WTC11 (cell line): ENCODE results near the gene TEKT5. TPM values are rescaled to one million over a fixed set of nuclear protein-coding genes. Genes with fewer than 3 reads are reported as not detected.

Experiments used
- ATAC-seq: fragments of 200-7000 bp; cut with Tn5 transposase; 2 replicates; pipeline ENCODE4 v1.10.0; 2021; ENCODE audit warnings: mild to moderate bottlenecking, moderate library complexity
- CTCF ChIA-PET: fragments of 300-600 bp; sonication (Branson Sonifier 250); formaldehyde crosslinking; loops from one replicate; lab custom pipeline; 2021; ENCODE audit warnings: antibody characterized with exemption; lab: Charles Lee
- POLR2A ChIA-PET: fragments of 350-600 bp; sonication (Branson Sonifier 250); formaldehyde crosslinking; loops from one replicate; lab custom pipeline; 2021; ENCODE audit warnings: antibody characterized with exemption; lab: Charles Lee
- DNase-seq: peaks from one replicate; pipeline ENCODE4 v3.0.0; 2021; ENCODE audit warnings: low spot score
- H3K27ac Mint-ChIP-seq: 2 replicates; pipeline ENCODE4 v1.8.0; 2021; ENCODE audit warnings: mixed read lengths
- H3K27me3 Mint-ChIP-seq: 2 replicates; pipeline ENCODE4 v1.8.0; 2021; ENCODE audit warnings: low read depth, mild to moderate bottlenecking, moderate library complexity, mixed read lengths
- H3K36me3 Mint-ChIP-seq: 2 replicates; pipeline ENCODE4 v1.8.0; 2021; ENCODE audit warnings: mixed read lengths
- H3K4me1 Mint-ChIP-seq: 2 replicates; pipeline ENCODE4 v1.8.0; 2022; ENCODE audit warnings: mixed read lengths
- H3K4me3 Mint-ChIP-seq: 2 replicates; pipeline ENCODE4 v1.8.0; 2021; ENCODE audit warnings: mild to moderate bottlenecking, moderate library complexity, mixed read lengths
- H3K9me3 Mint-ChIP-seq: 2 replicates; pipeline ENCODE4 v1.8.0; 2021; ENCODE audit warnings: mixed read lengths
- ESRRA ChIP-seq: sonication (generic); formaldehyde crosslinking; IDR thresholded peaks from 2 replicates; pipeline ENCODE4 v1.8.1; 2022; ENCODE audit warnings: mild to moderate bottlenecking, missing genetic modification reagents, borderline replicate concordance
- FOXK1 ChIP-seq: sonication (generic); formaldehyde crosslinking; IDR thresholded peaks from 2 replicates; pipeline ENCODE4 v1.8.0; 2022; ENCODE audit warnings: mild to moderate bottlenecking, moderate library complexity, missing genetic modification reagents
- GABPB1 ChIP-seq: sonication (generic); formaldehyde crosslinking; IDR thresholded peaks from 2 replicates; pipeline ENCODE4 v1.8.1; 2023; ENCODE audit warnings: mild to moderate bottlenecking, missing genetic modification reagents
- NFYB ChIP-seq: sonication (generic); formaldehyde crosslinking; conservative IDR thresholded peaks from 2 replicates; pipeline ENCODE4 v1.8.0; 2022; ENCODE audit warnings: low read depth, missing genetic modification reagents
- NR1H2 ChIP-seq: sonication (generic); formaldehyde crosslinking; IDR thresholded peaks from 2 replicates; pipeline ENCODE4 v1.9.0; 2021; ENCODE audit warnings: mild to moderate bottlenecking, moderate library complexity, missing genetic modification reagents
- RELA ChIP-seq: sonication (generic); formaldehyde crosslinking; IDR thresholded peaks from 2 replicates; pipeline ENCODE4 v1.8.1; 2022; ENCODE audit warnings: missing genetic modification reagents, mild to moderate bottlenecking, borderline replicate concordance
- SMAD3 ChIP-seq: sonication (generic); formaldehyde crosslinking; IDR thresholded peaks from 2 replicates; pipeline ENCODE4 v1.8.0; 2022; ENCODE audit warnings: missing genetic modification reagents, mild to moderate bottlenecking, borderline replicate concordance
- SOX15 ChIP-seq: fragments of 250-450 bp; sonication (Bioruptor Pico); IDR thresholded peaks from 2 replicates; pipeline ENCODE4 v1.9.0; 2021; ENCODE audit warnings: mild to moderate bottlenecking
- TEAD1 ChIP-seq: sonication (generic); formaldehyde crosslinking; IDR thresholded peaks from 2 replicates; pipeline ENCODE4 v1.8.0; 2022; ENCODE audit warnings: mild to moderate bottlenecking, missing genetic modification reagents
- TEAD4 ChIP-seq: sonication (generic); formaldehyde crosslinking; IDR thresholded peaks from 2 replicates; pipeline ENCODE4 v1.8.0; 2022; ENCODE audit warnings: mild to moderate bottlenecking, missing genetic modification reagents
- ZNF396 ChIP-seq: fragments of 250-450 bp; sonication (Bioruptor Pico); IDR thresholded peaks from 2 replicates; pipeline ENCODE4 v1.8.0; 2021; ENCODE audit warnings: mild to moderate bottlenecking, moderate library complexity, borderline replicate concordance
- total RNA-seq: library from RNA; stranded (reverse); gene quantifications from 3 replicates; pipeline ENCODE4 v1.2.3, GENCODE V29; 2021
- TF ChIP-seq, protein P1 (sequence below): fragments of 200-600 bp; IDR thresholded peaks from 2 replicates; pipeline ENCODE4 v1.8.0; 2022; ENCODE audit warnings: antibody characterized with exemption
- TF ChIP-seq, protein P2 (sequence below): sonication (generic); formaldehyde crosslinking; IDR thresholded peaks from 2 replicates; pipeline ENCODE4 v1.8.0; 2022; ENCODE audit warnings: mild to moderate bottlenecking, missing genetic modification reagents
- TF ChIP-seq, protein P3 (sequence below): sonication (generic); formaldehyde crosslinking; IDR thresholded peaks from 2 replicates; pipeline ENCODE4 v1.8.1; 2023; ENCODE audit warnings: mild to moderate bottlenecking, missing genetic modification reagents, moderate library complexity
- TF ChIP-seq, protein P4 (sequence below): sonication (generic); formaldehyde crosslinking; IDR thresholded peaks from 2 replicates; pipeline ENCODE4 v1.8.1; 2023; ENCODE audit warnings: mild to moderate bottlenecking, missing genetic modification reagents
- TF ChIP-seq, protein P5 (sequence below): sonication (generic); formaldehyde crosslinking; IDR thresholded peaks from 2 replicates; pipeline ENCODE4 v1.8.0; 2023; ENCODE audit warnings: missing genetic modification reagents
- TF ChIP-seq, protein P6 (sequence below): sonication (generic); formaldehyde crosslinking; IDR thresholded peaks from 2 replicates; pipeline ENCODE4 v1.8.1; 2023; ENCODE audit warnings: mild to moderate bottlenecking, missing genetic modification reagents, moderate library complexity

TEKT5 gene
- total RNA-seq, 1 experiment from 2014 or later, result 1.1 TPM

DNA sequence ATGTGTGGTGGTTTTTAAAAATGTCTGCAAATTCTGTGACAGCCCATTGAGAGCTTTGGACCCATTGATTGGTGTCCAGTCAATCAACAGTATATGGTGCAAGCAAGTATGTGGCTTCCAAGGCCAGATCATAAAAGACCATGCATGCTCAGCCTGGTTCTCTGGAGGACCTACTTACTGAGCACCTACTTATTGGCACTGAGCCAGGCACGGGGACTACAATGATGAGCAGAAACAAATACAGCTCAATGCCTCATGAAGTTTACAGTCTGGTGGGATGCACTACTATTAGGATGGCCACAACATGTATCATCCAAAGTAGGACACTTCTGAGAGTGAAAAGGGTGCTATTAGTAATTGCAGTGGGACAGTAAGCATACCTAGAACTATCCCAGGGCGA lies 107.1 kb downstream of the TEKT5 start (continued):
- TF ChIP-seq, protein P1, sequence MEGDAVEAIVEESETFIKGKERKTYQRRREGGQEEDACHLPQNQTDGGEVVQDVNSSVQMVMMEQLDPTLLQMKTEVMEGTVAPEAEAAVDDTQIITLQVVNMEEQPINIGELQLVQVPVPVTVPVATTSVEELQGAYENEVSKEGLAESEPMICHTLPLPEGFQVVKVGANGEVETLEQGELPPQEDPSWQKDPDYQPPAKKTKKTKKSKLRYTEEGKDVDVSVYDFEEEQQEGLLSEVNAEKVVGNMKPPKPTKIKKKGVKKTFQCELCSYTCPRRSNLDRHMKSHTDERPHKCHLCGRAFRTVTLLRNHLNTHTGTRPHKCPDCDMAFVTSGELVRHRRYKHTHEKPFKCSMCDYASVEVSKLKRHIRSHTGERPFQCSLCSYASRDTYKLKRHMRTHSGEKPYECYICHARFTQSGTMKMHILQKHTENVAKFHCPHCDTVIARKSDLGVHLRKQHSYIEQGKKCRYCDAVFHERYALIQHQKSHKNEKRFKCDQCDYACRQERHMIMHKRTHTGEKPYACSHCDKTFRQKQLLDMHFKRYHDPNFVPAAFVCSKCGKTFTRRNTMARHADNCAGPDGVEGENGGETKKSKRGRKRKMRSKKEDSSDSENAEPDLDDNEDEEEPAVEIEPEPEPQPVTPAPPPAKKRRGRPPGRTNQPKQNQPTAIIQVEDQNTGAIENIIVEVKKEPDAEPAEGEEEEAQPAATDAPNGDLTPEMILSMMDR, result no peak
- no peak for TF ChIP-seq ZNF396 (CRISPR knock-in tag)

DNA sequence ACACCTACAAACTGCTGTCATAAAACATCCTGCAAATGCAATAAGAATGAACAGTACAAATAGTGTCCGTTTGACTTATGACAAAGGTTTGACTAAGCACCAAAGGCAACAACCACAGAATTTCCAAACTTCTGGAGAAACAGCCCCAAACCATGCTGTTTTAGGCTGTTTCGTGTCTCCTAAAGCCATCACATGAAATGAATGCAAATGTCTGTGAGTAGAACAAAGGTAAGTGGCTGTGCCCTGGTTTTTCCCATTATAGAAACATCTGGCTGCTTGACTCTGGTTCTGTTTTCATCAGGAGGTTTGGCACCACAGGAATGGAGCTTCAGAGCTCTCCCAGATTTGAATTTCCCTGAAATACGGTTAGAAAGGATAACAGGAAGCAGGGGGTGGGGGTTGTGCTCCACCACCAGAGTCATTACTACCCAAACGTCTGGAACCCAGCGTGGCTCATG lies 109.7 kb downstream of the TEKT5 start:
- H3K27ac Mint-ChIP-seq, result no peak overlapping the region
- ChIA-PET CTCF (no interaction called here), POLR2A (interaction anchor here (0.5 to 0.6 kb wide), 2 partner anchors 41 to 771 kb away, joined by 3 to 4 read pairs; no protein-coding TSS in a partner anchor)
- H3K27me3 Mint-ChIP-seq, result no peaks in the 10 kb centered on the region; the same call in 1 of the 2 replicates
- H3K4me3 Mint-ChIP-seq, result no peak overlapping the region
- ATAC-seq (no peak), DNase-seq (no peak)
- peaks cover 26% of the 10 kb centered on the region for H3K4me1 Mint-ChIP-seq
- TF ChIP-seq, protein P2, sequence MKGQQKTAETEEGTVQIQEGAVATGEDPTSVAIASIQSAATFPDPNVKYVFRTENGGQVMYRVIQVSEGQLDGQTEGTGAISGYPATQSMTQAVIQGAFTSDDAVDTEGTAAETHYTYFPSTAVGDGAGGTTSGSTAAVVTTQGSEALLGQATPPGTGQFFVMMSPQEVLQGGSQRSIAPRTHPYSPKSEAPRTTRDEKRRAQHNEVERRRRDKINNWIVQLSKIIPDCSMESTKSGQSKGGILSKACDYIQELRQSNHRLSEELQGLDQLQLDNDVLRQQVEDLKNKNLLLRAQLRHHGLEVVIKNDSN (CRISPR knock-in tag), result no peak
- no peak for TF ChIP-seq TEAD4 (CRISPR knock-in tag)
- TF ChIP-seq NFYB (CRISPR knock-in tag), result no peak
- TF ChIP-seq, protein P3, sequence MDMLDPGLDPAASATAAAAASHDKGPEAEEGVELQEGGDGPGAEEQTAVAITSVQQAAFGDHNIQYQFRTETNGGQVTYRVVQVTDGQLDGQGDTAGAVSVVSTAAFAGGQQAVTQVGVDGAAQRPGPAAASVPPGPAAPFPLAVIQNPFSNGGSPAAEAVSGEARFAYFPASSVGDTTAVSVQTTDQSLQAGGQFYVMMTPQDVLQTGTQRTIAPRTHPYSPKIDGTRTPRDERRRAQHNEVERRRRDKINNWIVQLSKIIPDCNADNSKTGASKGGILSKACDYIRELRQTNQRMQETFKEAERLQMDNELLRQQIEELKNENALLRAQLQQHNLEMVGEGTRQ, result no peak
- TF ChIP-seq, protein P4, sequence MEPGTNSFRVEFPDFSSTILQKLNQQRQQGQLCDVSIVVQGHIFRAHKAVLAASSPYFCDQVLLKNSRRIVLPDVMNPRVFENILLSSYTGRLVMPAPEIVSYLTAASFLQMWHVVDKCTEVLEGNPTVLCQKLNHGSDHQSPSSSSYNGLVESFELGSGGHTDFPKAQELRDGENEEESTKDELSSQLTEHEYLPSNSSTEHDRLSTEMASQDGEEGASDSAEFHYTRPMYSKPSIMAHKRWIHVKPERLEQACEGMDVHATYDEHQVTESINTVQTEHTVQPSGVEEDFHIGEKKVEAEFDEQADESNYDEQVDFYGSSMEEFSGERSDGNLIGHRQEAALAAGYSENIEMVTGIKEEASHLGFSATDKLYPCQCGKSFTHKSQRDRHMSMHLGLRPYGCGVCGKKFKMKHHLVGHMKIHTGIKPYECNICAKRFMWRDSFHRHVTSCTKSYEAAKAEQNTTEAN, result no peak
- no peaks in the 10 kb centered on the region for H3K36me3 Mint-ChIP-seq
- peaks cover 8% of the 10 kb centered on the region; the same call in 1 of the 2 replicates for H3K9me3 Mint-ChIP-seq

DNA sequence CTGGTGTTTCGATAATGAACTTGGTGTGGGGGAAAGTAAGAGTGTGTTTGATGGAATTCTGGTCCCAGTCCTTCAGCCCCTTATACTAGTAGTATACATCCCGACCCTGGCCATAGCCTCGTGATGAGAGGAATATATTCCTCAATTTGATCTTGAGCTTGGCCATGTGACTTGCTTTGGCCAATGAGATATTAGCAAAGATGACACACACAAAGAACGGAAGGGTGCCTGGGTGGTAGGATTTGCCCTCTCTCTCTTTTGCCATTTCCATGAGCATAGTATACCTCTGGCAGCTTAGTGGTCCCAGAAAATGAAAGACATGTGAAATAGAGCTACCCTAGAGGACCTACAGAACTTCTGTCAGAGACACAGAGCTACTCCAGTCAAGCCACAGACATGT lies 111.5 kb downstream of the TEKT5 start:
- POLR2A ChIA-PET, result interaction anchor here (0.6 kb wide), 1 partner anchor 673 kb away, joined by 3 read pairs; the partner anchor contains the start of gene SOCS1
- Mint-ChIP-seq H3K36me3 (no peaks in the 10 kb centered on the region), H3K4me3 (no peak overlapping the region), H3K27ac (no peak overlapping the region), H3K27me3 (peaks cover 10% of the 10 kb centered on the region), H3K9me3 (peaks cover 8% of the 10 kb centered on the region; the same call in 1 of the 2 replicates), H3K4me1 (peaks cover 41% of the 10 kb centered on the region)
- ATAC-seq (no peak), DNase-seq (no peak)
- CTCF ChIA-PET, result interaction anchor here (0.5 to 1.4 kb wide), 3 partner anchors 10 to 82 kb away, joined by 3 to 5 read pairs (median 3); no protein-coding TSS in a partner anchor
- TF ChIP-seq, protein P3, result peak; percentile 81
- no peak for TF ChIP-seq TEAD1 (CRISPR knock-in tag)
- TF ChIP-seq RELA (CRISPR knock-in tag), result no peak
- TF ChIP-seq, protein P2 (CRISPR knock-in tag), result peak; percentile 70

DNA sequence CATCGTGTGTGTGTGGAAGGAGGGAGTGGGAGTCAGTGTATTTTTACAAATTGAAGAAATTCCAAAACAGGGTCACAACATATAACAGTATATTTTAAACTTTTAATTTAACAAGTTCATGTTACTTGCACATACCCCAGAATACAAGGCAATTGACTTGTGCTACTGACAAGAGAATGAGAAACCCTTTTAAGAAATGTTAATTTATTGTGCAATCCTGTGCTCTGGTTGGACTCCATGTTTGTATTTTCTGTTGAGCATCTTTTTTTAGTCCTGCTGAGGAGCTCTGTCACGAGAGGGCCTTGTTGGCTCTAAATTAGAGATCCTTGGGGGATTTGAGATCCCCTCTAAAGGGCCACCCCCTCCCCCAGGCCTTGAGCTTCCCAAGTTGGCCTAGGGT lies 113.2 kb downstream of the TEKT5 start:
- ATAC-seq (no peak), DNase-seq (no peak)
- peaks cover 58% of the 10 kb centered on the region for H3K4me1 Mint-ChIP-seq
- peaks cover 8% of the 10 kb centered on the region; the same call in 1 of the 2 replicates for H3K9me3 Mint-ChIP-seq
- H3K4me3 Mint-ChIP-seq, result peak overlapping the region; percentile 73
- POLR2A ChIA-PET, result interaction anchor here (0.7 kb wide), 1 partner anchor 297 kb away, joined by 3 read pairs; no protein-coding TSS in a partner anchor
- CTCF ChIA-PET, result interaction anchor here (1.3 to 3.4 kb wide), 3 partner anchors 14 to 67 kb away, joined by 3 to 32 read pairs (median 8); no protein-coding TSS in a partner anchor
- H3K36me3 Mint-ChIP-seq, result no peaks in the 10 kb centered on the region
- no peak overlapping the region for H3K27ac Mint-ChIP-seq
- peaks cover 10% of the 10 kb centered on the region for H3K27me3 Mint-ChIP-seq
- TF ChIP-seq FOXK1, result no peak
- TF ChIP-seq SMAD3, result no peak
- no peak for TF ChIP-seq SOX15 (CRISPR knock-in tag)
- no peak for TF ChIP-seq NFYB (CRISPR knock-in tag)
- TF ChIP-seq NR1H2 (CRISPR knock-in tag), result no peak
- no peak for TF ChIP-seq ESRRA (CRISPR knock-in tag)
- TF ChIP-seq, protein P4, result no peak
- TF ChIP-seq, protein P5, sequence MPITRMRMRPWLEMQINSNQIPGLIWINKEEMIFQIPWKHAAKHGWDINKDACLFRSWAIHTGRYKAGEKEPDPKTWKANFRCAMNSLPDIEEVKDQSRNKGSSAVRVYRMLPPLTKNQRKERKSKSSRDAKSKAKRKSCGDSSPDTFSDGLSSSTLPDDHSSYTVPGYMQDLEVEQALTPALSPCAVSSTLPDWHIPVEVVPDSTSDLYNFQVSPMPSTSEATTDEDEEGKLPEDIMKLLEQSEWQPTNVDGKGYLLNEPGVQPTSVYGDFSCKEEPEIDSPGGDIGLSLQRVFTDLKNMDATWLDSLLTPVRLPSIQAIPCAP, result no peak
- TF ChIP-seq GABPB1 (CRISPR knock-in tag), result no peak
- TF ChIP-seq, protein P6, sequence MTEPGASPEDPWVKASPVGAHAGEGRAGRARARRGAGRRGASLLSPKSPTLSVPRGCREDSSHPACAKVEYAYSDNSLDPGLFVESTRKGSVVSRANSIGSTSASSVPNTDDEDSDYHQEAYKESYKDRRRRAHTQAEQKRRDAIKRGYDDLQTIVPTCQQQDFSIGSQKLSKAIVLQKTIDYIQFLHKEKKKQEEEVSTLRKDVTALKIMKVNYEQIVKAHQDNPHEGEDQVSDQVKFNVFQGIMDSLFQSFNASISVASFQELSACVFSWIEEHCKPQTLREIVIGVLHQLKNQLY (CRISPR knock-in tag), result no peak
- TF ChIP-seq, protein P2 (CRISPR knock-in tag), result no peak
